T47D (cell line): ENCODE measurements around the gene GRM1.

Source experiments
- DNase-seq, 2 experiments: peaks; one replicate each; pipeline versions ENCODE4 v3.0.0 to v3.0.0-alpha.2; 2011 to 2012; ENCODE audit warnings: low read depth in 1 of 2, low spot score in 1 of 2
- JUND ChIP-seq: IDR thresholded peaks from 2 replicates; pipeline ENCODE4 v1.6.1; 2012; ENCODE audit warnings: low read depth
- in situ Hi-C: cut with HindIII; loops from 2 replicates; pipeline ENCODE4 v1.10.0; 2016; ENCODE audit warnings: low sequenced_read_pairs, low pct_unique_long_range_greater_than_20kb

The GRM1 gene

GRCh38 chr6:146339716-146340115 lies 310.9 kb downstream of the GRM1 start:
- DNase-seq: peak; percentile 3 to 7
- no peak for TF ChIP-seq JUND
- in situ Hi-C loops: no loop called here

DNA sequence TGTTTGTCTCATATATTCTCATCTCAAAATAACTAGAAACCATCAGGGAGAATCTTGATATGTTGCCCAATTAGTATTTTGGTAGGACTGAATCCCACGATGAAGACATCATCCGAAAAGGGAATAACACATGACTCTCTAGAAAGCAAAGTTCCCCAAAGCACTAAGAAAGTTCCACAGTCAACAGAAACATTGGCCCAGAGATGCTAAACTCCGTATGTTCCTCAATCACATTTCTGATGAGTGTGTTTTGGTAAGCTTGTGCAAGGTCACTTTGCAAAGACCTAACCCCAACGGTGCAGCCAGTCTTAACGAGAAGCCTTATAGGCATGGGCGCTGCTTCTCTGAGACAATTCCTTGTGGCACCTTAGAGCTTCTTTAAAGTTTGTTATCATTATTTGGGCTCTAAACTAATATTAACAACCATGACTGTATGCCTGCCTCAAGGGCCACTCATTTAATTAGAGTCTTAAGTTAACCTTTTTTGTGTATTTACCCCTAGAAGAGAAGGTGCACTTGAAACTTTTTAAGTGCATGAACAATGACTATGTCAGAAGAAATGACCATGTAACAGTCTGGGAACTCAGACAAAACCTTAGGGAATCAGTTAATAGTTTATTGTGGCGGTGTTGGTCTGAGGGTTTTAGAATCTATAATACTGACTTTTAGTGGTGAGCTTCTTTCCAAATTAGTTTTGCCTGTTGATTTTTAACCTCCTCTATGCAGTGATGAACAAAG lies 312.8 kb downstream of the GRM1 start:
- no peak for TF ChIP-seq JUND
- DNase-seq: no peak
- in situ Hi-C loops: no loop called here

- TF ChIP-seq JUND: no peak
- in situ Hi-C loops: no loop called here
- no peak for DNase-seq
Measured at GRCh38 chr6:146345598-146345997, 316.7 kb downstream of the GRM1 start.

DNA sequence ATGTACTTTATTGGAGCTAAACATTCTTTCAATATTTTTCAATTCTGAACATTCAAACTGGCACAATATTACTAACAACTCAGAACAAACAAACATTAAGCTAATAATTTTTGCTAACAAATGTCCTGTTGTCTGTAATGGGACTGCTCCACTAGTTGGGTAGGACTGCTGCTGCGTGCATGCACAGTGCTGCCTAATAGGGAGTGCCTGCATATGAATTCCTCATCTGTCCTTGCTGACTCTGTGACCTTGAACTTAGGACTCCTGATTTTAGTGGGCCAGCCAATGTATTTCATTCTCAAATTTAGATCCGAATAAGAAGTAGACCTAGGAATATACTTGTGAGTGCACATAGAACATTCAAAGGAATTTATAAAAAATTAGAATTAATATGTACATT lies 318.2 kb downstream of the GRM1 start:
- no peak for DNase-seq
- in situ Hi-C loops: no loop called here

DNA sequence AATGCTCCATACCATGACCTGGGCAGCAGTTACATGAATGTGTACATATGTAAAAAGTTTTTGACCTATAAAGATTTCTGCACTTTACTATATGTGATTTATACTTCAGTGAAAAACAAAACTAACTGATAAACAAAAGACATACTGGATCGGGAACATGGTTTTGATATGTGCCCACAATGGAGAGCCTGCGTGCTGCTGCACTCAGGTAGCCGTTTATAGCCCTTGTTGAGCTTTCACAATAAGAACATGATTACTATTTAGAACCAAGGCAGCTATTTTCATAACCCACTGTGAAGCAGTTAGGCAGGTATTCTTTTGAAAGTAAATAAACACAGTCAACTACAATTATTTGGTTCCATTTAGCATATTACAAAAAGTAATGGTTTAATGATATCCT lies 318.8 kb downstream of the GRM1 start:
- in situ Hi-C loops: no loop called here
- DNase-seq: no peak
- TF ChIP-seq JUND: no peak

More for the DNA sequence above, 318.2 kb downstream of the GRM1 start:
- TF ChIP-seq JUND: no peak

- no peak for DNase-seq
- no peak for TF ChIP-seq JUND
- in situ Hi-C loops: no loop called here
Measured at GRCh38 chr6:146351018-146351417, 322.2 kb downstream of the GRM1 start.

DNA sequence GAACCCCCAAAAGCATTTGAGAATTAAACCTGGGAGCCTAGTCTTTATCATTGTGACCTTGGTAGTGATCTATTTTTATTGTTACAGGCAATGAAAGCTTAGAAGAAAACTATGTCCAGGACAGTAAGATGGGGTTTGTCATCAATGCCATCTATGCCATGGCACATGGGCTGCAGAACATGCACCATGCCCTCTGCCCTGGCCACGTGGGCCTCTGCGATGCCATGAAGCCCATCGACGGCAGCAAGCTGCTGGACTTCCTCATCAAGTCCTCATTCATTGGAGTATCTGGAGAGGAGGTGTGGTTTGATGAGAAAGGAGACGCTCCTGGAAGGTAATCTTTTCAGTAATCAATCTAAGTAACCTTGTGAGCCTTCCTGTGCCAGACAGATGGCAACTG lies 323.3 kb downstream of the GRM1 start:
- in situ Hi-C loops: no loop called here

DNA sequence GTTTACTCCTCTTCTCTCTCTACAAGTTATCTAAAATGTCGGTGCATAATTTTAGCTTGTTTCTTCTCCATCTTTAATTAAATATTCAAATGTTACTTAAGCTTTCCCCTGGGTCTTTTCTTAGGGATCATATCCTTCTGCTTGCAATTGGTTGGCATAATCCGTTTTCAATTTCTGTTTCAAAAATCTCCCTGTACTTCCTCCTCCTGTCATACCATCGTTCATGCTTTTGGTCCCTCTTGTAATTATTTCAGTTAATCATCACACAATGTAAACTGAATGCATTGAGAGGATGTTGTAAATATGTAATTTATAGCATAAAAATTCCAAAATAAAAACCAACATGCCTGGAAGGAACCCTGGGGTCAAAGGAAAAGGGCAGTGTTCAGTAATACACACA lies 325.6 kb downstream of the GRM1 start:
- no peak for TF ChIP-seq JUND
- in situ Hi-C loops: no loop called here
- DNase-seq: no peak

More for the DNA sequence above, 323.3 kb downstream of the GRM1 start:
- no peak for DNase-seq
- no peak for TF ChIP-seq JUND

DNA sequence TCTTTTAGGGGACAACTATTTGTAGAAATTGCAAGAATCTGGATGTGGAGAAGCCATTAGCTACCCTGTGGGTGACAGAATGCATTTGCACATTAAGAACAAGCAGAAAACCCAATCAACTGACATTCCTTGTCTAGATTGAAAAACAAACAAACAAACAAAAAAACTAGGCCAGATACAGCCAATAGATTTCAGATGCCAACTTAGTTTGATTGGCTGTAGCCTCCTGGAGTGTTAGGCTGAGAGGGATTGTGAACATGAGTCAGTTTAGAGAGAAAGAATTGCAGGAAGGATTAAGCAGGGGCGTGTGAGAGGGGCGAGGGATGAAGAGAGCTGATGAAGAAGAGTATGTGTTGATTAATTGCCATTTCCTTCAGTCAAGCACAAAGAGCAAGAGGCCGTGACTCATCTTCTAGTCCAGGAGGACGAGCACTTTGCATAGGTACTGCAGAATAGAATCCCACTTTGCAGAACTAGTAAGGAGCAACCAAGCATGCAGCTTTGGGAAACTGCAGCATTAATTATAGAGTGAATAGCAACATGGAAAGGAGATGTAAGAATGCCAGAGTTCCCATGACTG lies 326.7 kb downstream of the GRM1 start:
- in situ Hi-C loops: no loop called here
- TF ChIP-seq JUND: no peak
- DNase-seq: no peak

- TF ChIP-seq JUND: no peak
- no peak for DNase-seq
Measured at GRCh38 chr6:146357578-146358430, 328.9 kb downstream of the GRM1 start.

DNA sequence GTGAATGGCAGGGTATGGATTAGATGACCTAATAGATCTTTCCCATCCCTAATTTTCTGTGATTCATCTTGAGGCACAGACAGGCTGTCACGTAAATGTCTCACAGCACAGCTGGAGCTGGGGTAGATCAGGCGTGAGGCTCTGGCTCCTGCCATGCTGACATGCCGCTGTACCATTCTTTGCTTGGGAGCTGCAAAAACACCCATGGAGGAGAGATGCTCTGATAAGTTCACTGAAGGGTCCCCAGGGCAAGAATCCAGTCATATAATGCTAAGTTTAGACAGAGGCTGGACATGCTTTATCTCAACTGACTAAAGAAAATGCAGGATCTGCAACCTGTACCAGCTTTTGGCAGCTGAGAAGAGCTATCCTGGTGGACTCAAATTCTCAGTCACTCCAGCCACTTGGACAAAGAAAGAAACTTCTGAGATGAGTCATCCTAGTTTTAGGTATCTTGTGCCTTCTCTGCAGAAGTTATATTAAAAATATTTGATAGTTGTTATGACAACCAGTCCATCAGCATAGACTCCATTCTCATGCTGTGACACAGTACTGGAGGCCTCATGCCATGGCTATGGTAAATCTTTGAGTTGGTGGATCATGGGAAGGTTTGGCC lies 329.7 kb downstream of the GRM1 start:
- no peak for DNase-seq
- in situ Hi-C loops: no loop called here
- TF ChIP-seq JUND: no peak

More at GRCh38 chr6:146357578-146358430, 328.9 kb downstream of the GRM1 start:
- in situ Hi-C loops: no loop called here

DNA sequence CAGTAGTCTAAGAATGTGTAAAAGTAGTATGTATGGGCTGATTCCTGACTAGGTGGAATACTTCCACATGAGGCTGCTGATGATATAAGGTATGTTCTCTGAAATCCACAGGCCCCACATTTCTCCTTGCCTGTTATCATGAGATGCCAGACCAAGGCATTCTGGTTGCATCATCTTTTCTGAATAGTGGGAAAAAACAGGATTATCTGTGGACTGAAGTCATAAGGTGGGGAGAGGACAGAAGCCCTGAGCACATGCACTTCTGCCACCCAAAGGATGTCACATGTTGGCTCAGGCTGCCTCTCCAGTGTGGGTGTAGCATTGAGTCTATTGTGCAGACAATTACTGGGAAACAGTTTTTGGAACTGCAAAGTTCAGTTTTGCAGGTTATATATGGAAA lies 330.3 kb downstream of the GRM1 start:
- DNase-seq: no peak
- TF ChIP-seq JUND: no peak
- in situ Hi-C loops: no loop called here
